GM18526 (cell line): ENCODE data around the gene PLEKHA7.

Source experiments
- POLR2A ChIP-seq: IDR thresholded peaks from 3 replicates; pipeline ENCODE4 v1.6.1; 2011; ENCODE audit not compliant: insufficient read length; ENCODE audit errors: extremely low read depth

Gene PLEKHA7

GRCh38 chr11:17014321-17014832 is at the start of gene PLEKHA7:
TSS of gene PLEKHA7 (minus strand) at chr11:17014414. CDS start at chr11:17014401, 13 bp downstream.
- no peak for TF ChIP-seq POLR2A

GRCh38 chr11:17063171-17064002 is 49.2 kb upstream of the PLEKHA7 start:
- no peak for TF ChIP-seq POLR2A

- TF ChIP-seq POLR2A, result no peak
Observed at GRCh38 chr11:17046690-17047089, 32.5 kb upstream of the PLEKHA7 start.

- TF ChIP-seq POLR2A, result no peak
Observed at GRCh38 chr11:17036666-17037658, 22.7 kb upstream of the PLEKHA7 start.

- TF ChIP-seq POLR2A, result no peak
Observed at GRCh38 chr11:17026487-17027082, 12.4 kb upstream of the PLEKHA7 start.

GRCh38 chr11:17024924-17025323 is 10.7 kb upstream of the PLEKHA7 start:
- TF ChIP-seq POLR2A, result no peak

- no peak for TF ChIP-seq POLR2A
Observed at GRCh38 chr11:17021511-17021910, 7.3 kb upstream of the PLEKHA7 start.

- no peak for TF ChIP-seq POLR2A
Observed at GRCh38 chr11:17020831-17021230, 6.6 kb upstream of the PLEKHA7 start.

- TF ChIP-seq POLR2A, result no peak
Observed at GRCh38 chr11:17019232-17019631, 5.0 kb upstream of the PLEKHA7 start.

- TF ChIP-seq POLR2A, result no peak
Observed at GRCh38 chr11:17015627-17016126, 1.5 kb upstream of the PLEKHA7 start.

- TF ChIP-seq POLR2A, result no peak
Observed at GRCh38 chr11:17014833-17015626, 816 bp upstream of the PLEKHA7 start.

GRCh38 chr11:17013548-17014320 is 480 bp downstream of the PLEKHA7 start:
- TF ChIP-seq POLR2A, result no peak
